GM12892 (cell line): Measurements from ENCODE around the gene ARMS2.

Source experiments
- POLR2A ChIP-seq: IDR thresholded peaks from 2 replicates; pipeline ENCODE4 v1.6.1; 2011; ENCODE audit warnings: low read depth, low read length, control low read depth
- POLR2AphosphoS5 ChIP-seq: IDR thresholded peaks from 2 replicates; pipeline ENCODE4 v1.6.1; 2011; ENCODE audit warnings: low read depth, low read length, control low read depth
- TAF1 ChIP-seq: IDR thresholded peaks from 2 replicates; pipeline ENCODE4 v1.6.1; 2011; ENCODE audit warnings: low read depth, mild to moderate bottlenecking, control low read depth, low read length, borderline replicate concordance

- TF ChIP-seq POLR2A (no peak), POLR2AphosphoS5 (no peak), TAF1 (no peak)
Observed at GRCh38 chr10:122464250-122464510, 9.7 kb downstream of the ARMS2 start.
